ENCODE results near the gene MAGI2. TPM values are rescaled to one million over a fixed set of nuclear protein-coding genes. Genes with fewer than 3 reads are reported as not detected.

Gene MAGI2
- polyA plus RNA-seq, 3 donors: 35.4 to 39.1 (median 36.4) TPM

GRCh38 chr7:79381921-79382320 is 71.5 kb downstream of the MAGI2 start:
- DNase-seq (ENCODE audit: low read depth in 3 of 3, low spot score in 2 of 3): no peak

DNA sequence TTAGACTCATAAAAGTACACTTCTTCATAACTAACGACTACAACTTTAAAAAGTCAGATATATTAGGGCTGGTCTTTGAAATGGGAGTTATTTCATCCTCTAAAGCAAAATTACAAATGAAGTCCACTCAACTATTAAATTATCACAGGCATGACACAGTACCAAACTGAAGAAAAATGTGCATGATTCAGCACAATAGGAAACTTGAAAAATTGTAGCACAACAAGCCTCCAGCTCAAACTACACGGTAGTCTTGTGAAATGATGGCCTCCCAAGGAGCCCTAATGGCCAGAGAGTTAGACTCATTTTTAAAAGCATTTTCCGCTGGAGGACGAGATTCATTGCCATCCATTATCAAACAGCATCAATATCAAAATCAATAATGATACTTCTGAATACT is 76.4 kb downstream of the MAGI2 start:
- no peak for DNase-seq (ENCODE audit: low read depth in 3 of 3, low spot score in 2 of 3)

- no peak for DNase-seq (ENCODE audit: low read depth in 3 of 3, low spot score in 2 of 3)
Observed at GRCh38 chr7:79376299-79377025, 77.0 kb downstream of the MAGI2 start.

DNA sequence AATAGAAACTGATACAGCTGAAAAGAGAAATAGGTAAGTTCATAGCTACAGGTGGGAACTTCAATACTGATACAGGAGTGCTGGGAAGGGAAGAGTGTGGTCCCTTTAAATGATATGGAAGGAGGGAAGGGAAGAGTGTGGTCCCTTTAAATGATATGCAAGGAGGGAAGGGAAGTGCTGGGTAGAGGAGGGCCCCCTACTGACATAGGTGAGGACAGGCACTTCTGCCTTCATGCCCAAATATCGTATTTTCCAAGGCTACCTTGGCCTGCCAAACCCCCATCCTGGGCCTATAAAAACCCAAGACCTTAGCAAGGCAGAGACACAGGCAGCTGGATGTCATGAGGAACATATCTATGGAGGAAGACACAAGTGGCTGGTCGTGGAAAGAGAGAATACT is 92.3 kb downstream of the MAGI2 start:
- DNase-seq (ENCODE audit: low read depth in 3 of 3, low spot score in 2 of 3): no peak

- DNase-seq (ENCODE audit: low read depth in 3 of 3, low spot score in 2 of 3): no peak
Observed at GRCh38 chr7:79359827-79360226, 93.6 kb downstream of the MAGI2 start.

- DNase-seq (ENCODE audit: low read depth in 3 of 3, low spot score in 2 of 3): no peak
Observed at GRCh38 chr7:79357101-79357500, 96.4 kb downstream of the MAGI2 start.

DNA sequence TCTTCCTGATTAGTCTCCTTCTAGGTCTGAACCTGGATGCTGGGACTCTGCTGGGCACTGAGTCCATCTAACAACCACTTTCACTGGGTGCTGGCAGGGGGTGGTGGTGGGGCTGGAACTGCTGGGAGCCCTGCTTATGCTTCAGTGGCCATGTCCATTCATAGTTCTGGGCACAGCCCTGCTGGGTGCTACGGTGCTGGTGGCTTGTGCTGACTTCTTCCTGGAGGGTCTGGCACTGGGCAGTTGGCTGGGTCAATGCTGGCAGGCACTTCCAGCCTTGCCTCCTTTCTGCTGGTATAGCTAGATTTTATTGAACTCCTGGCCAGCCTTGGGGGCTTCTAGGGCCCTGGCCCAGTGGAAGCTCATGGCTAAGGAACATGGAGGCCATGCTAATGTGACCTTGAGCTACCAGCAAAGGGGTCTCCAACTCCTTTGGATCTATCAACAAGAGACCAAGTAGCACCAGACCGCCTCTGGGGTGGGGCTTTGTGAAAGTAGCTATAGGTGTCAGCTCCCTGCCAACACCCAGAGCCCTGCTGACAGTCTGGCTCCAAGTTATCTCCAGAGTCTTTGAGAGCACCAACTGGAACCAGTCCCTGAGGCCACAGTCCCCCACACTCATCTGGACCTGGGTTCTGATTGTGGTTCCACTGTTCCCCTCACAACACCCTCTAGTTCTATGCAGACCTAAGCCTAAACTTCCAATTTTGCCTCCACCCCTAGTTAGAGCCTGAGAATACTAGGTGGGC is 99.6 kb downstream of the MAGI2 start:
- DNase-seq (ENCODE audit: low read depth in 3 of 3, low spot score in 2 of 3): no peak

DNA sequence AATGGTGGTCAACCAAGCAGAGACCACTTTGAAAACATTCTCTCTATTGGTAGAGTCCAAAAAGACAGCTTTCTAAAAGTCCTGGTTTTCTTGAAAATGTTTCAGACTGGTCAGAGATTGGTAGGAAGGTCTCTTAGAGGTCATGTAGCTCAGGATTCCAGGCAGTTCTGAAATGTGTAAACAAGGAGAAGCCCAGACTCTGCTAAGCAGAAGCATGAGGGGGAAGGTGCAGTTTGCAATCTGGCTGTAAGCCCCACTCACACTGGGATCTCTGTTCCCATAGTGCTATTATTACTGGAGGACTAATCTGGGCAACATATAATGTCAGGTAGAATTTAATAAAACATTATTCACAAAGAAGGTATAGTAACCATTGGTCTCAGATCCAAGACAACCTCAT is 101.1 kb downstream of the MAGI2 start:
- no peak for DNase-seq (ENCODE audit: low read depth in 3 of 3, low spot score in 2 of 3)

- DNase-seq (ENCODE audit: low read depth in 3 of 3, low spot score in 2 of 3): no peak
Observed at GRCh38 chr7:79347351-79347750, 106.1 kb downstream of the MAGI2 start.

DNA sequence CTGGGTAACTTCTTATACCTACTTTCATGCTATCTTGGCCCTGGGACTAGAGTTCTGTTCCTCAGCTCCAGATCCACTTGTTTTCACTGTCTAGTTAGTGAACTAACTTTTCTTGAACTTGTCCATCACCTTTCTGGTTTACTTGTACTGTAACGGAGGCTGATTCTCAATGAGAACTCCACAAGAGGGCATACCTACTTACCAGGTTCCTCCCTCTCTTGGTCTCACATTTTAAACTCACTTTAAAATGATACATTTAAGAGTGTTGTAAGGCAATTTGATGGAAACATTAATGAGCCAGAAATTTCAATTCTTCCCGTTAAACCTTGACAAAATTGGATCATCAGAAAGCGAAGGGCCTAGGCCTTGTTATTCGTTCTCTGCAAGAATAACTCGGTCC is 111.6 kb downstream of the MAGI2 start:
- DNase-seq (ENCODE audit: low read depth in 3 of 3, low spot score in 2 of 3): no peak

DNA sequence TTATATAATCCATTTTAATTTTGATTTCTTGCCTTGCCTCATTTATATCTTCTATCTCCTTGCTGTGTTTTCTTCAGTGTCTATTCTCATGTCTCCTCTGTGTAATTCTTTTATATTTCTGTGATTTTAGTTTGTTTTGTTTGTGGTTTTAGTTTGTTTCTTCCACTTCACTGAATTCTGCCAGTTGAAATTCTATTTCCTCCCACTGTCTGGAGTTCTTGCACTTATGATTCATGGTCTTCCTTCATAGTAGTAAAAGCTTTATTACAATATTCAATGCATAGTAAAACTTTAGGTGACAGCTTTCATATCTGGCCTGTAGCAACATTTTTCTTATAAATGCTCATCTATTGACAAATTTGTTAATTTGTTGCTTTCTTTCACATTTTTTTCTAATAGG is 113.3 kb downstream of the MAGI2 start:
- DNase-seq (ENCODE audit: low read depth in 3 of 3, low spot score in 2 of 3): no peak

DNA sequence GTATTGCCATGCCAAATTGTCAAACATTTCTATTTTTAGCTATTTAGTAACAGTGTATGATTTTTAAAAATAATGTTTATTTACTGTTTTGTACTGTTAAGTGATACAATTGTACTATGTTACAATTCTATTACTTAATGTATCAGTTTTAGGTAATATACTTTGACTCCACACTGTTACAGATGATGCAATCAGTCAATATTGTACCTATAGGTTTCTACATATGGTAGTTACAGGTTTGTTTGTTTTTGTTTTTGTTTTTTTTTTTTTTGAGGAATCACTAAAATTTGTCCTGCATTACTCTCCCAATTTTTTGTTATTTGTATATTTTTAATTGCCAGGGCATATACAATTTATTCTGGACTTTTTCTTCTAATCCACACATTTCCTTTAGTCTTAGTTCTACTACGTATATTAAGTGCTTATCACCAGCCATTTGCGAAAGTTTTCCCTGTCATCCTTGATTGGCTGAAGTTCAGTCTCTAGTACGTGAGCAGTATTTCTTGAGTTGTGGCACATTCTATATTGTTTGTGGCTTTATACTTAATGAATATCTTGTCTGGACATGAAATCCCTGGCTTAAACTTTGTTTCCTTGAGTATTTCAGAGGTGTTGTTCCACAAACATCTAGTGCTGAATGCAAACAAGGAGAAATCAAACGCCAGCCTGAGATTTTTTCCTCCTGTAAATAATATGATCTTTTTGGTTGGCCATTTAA is 114.1 kb downstream of the MAGI2 start:
- DNase-seq (ENCODE audit: low read depth in 3 of 3, low spot score in 2 of 3): no peak

- DNase-seq (ENCODE audit: low read depth in 3 of 3, low spot score in 2 of 3): no peak
Observed at GRCh38 chr7:79337717-79338116, 115.8 kb downstream of the MAGI2 start.

- no peak for DNase-seq (ENCODE audit: low read depth in 3 of 3, low spot score in 2 of 3)
Observed at GRCh38 chr7:79334841-79335240, 118.6 kb downstream of the MAGI2 start.

DNA sequence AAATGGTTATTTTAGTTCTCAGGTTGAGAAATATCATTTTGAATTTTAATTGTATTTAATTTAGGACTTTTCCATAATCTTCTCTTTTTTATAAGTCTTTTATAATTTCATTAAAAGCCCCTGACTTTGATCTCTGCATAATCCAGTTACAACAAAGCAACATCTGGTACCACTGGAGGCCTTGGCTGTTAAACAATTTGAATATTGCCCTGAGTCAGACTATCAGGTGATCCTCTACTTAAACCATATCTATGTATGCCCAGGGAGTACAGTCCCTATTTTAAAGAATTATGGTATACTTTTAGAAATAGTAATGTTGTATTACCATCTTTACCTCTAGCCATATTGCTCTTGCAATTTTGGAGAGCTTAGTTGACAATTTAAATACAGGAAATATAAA is 119.1 kb downstream of the MAGI2 start:
- DNase-seq (ENCODE audit: low read depth in 3 of 3, low spot score in 2 of 3): no peak

DNA sequence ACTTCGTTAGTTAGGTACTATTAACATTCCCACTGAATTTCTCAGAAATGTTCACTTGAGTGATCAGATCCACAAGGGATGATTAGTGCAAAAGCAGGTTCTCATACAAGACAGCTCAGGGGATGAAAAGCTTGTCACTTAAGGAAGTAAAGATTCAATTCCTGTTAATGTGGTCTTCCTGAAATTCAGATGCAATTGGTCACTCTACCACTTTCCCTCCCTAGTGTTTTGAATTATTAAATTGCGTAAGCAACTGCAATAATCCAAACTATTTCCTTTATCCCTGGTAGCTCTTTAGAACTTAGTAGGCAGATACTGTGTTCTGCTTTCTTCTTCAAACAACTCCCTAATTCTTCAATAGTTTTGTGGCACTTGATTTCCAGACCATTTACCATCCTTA is 121.4 kb downstream of the MAGI2 start:
- DNase-seq (ENCODE audit: low read depth in 3 of 3, low spot score in 2 of 3): no peak

- DNase-seq (ENCODE audit: low read depth in 3 of 3, low spot score in 2 of 3): no peak
Observed at GRCh38 chr7:79329464-79329863, 124.0 kb downstream of the MAGI2 start.

DNA sequence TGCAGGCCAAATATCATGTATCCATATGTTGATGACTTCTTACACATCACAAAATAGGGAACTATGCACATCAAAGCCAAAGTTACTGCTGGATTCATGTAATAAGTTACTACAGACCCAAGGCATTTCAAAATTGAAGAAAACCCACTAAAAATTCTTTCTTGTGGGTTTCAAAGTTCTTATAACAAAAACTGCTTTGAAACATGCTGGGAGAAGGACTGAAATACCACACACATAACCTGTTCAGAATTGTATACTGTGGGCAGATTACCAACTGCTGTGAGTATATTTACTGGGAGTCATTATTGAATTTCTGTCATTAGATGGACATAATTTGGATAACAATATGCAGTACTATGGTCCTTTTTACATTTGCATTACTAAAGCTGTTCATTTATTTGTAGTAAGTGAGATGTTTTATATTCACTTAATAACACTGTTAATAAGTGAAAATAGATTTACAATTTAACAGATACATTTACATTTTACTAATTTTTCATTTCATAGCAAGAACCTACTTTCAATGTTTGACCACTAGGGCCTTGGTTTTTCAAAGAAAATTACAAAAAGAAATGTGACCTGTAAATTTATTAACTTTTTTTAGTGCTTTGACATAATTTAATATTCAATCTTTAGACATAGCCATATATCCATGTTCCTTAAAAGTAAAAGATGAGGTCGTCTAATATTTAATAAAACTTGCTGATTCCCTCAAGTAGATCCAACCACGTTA is 132.6 kb downstream of the MAGI2 start:
- DNase-seq (ENCODE audit: low read depth in 3 of 3, low spot score in 2 of 3): no peak

DNA sequence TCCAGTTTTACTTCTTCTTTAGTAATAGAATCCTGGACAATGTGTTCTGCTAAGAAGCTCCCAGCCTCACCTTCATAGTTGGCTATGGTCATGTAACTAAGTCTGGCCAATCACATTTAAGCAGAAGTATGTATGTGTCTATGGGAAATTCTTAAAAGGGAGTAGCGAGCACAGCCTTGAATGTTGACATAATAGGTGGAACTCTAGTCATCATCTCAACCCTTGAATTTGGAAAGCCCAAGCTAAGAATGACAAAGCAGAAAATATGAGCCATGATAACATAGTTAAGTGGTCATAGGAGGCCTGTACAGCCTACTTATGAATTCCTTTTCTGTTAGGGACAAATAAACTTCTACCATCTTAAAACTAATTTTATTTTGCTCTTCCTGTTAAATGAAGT is 134.1 kb downstream of the MAGI2 start:
- DNase-seq (ENCODE audit: low read depth in 3 of 3, low spot score in 2 of 3): no peak

GRCh38 chr7:79317728-79318127 is 135.7 kb downstream of the MAGI2 start:
- DNase-seq (ENCODE audit: low read depth in 3 of 3, low spot score in 2 of 3): no peak

DNA sequence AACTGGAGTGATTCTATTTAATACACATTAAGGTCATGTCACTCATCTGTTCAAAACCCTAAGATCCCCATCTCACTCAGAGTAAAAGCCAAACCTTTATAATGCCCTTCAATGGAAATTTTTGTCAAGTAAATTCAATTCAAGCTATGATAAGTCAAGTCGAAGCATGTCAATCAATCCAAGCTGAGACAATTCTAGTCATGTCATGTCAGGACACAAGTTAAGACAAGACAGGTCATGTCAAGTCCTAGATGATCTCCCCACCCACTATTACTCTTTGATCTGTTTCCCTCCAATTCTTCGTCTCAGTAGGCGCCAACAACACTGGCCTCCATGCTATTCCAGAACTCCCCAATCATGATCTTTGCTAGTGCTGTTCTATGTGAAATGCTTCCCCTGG is 141.4 kb downstream of the MAGI2 start:
- no peak for DNase-seq (ENCODE audit: low read depth in 3 of 3, low spot score in 2 of 3)

Measured in right renal cortex interstitium (tissue), 3 donors.